GF-D8 (cell line): ENCODE measurements around the gene TTBK2.

Experiments used
- DNase-seq: peaks from one replicate; lab custom pipeline; 2025; lab: John Stamatoyannopoulos, UW

The TTBK2 gene

DNA sequence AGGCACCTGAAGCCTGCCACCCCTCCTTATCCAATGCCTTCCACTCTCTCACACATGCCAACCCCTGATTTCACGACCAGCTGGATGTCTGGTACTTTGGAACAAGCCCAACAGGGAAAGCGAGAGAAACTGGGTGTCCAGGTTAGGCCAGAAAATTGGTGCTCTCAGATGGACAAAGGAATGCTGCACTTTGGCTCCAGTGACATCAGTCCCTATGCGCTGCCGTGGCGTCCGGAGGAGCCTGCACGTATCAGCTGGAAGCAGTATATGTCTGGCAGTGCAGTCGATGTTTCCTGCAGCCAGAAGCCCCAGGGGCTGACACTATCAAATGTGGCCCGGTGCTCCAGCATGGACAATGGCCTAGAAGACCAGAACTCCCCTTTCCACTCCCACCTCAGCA is 228.8 kb downstream of the TTBK2 start:
- DNase-seq = no peak

DNA sequence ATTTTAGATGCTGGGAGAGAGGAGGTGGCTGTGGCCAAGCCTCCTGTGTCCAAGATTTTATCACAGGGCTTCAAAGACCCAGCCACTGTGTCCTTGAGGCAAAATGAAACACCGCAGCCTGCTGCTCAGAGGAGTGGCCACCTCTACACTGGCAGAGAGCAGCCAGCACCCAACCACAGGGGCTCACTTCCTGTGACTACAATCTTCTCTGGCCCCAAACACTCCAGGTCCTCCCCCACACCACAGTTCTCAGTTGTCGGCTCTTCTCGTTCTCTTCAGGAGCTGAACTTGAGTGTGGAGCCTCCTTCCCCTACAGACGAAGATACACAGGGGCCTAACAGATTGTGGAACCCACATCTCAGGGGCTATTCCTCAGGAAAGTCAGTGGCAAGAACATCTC is 229.3 kb downstream of the TTBK2 start:
- no peak for DNase-seq
